ENCODE data around the gene ZNF836.
A peak's percentile ranks its signal among the peaks of the same experiment; 100 is the strongest.
"Not testable (repeated sequence)": the region's sequence is repeated elsewhere in the genome, so short reads cannot be mapped to it uniquely, and the experiment has no call there.

Gene ZNF836

GRCh38 chr19:52171321-52172169 is at the start of gene ZNF836:
Gene ZNF836 (minus strand): TSS chr19:52171621. CDS start chr19:52168072, 3,549 bp downstream.
- peak; percentile 82 for DNase-seq (ENCODE audit: low read depth)

- DNase-seq (ENCODE audit: low read depth) = no peak
Measured at GRCh38 chr19:52221031-52221430, 49.6 kb upstream of the ZNF836 start.

DNA sequence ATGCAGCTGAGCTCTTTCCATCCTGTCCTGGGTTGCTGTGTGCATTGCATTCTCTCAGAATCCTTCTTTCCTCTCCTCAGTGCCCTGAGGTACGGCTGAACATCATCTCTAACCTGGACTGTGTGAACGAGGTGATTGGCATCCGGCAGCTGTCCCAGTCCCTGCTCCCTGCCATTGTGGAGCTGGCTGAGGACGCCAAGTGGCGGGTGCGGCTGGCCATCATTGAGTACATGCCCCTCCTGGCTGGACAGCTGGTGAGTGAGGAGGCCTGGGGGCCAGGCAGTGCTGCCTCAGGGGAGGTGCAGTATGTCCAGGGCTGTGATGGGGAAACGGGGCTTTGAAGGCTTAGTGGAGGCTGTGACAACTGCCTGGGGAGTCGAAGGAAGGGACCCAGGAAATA is 48.2 kb upstream of the ZNF836 start:
- no peak for DNase-seq (ENCODE audit: low read depth)

DNA sequence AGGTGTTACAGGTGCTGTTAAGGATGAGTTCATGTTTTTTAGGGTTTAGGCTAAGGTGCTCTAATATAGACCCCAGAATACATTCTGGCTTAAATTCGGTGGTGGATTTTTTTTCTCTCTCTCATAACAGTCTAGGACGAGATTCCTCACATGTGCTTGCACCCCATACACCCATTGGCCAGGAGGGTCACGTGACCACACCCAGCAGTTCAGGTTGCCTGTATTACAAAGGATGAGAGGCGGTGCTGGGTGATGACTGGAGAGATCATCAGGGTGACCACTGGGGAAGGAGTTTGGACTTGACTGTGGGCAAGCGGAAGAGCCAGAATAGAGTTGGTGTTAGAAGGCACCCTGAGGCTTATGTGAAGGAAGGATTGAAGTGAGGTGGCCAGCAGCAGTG is 46.2 kb upstream of the ZNF836 start:
- no peak for DNase-seq (ENCODE audit: low read depth)

- DNase-seq (ENCODE audit: low read depth) = no peak
Measured at GRCh38 chr19:52216401-52216800, 45.0 kb upstream of the ZNF836 start.

DNA sequence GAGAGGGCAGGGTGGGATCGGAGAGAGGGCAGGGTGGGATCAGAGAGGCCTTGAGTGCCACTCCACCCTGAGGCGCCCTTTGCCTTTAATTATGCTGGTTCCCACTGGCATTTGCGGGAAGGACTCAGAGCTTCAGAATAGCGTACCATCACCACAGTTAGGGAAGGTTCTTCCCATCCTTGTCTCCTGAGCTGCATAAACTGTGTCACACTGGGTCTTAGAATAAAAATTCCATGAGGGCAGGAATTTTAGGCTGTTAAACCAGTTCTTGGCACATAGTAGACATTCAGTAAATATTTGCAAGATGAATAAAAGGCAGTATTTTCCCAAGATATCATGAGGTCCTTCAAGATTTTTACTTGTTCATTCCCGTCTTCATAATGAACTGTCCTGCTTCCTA is 42.8 kb upstream of the ZNF836 start:
- no peak for DNase-seq (ENCODE audit: low read depth)

DNA sequence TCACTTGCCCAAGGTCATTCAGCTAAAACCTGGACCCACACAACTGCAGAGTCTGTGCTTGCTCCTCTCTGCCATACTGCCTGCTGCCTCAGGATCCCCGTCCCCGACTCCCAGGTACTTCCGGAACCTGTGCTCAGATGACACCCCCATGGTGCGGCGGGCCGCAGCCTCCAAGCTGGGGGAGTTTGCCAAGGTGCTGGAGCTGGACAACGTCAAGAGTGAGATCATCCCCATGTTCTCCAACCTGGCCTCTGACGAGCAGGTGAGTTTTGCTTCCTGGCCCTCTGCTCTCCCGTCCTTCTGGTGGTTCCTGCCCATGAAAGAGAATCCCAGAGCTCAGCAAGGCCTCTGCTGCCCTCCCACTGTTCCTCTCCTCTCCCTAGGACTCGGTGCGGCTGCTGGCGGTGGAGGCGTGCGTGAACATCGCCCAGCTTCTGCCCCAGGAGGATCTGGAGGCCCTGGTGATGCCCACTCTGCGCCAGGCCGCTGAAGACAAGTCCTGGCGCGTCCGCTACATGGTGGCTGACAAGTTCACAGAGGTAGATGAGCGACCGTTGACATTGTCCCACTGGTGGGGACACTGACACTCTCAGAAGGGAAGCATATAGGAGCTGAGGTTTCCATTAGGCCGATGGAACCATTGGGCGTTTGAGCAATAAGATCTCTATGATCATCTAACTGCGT is 41.3 kb upstream of the ZNF836 start:
- DNase-seq (ENCODE audit: low read depth) = no peak

GRCh38 chr19:52211926-52212571 is 40.6 kb upstream of the ZNF836 start:
- no peak for DNase-seq (ENCODE audit: low read depth)

GRCh38 chr19:52211203-52211602 is 39.8 kb upstream of the ZNF836 start:
- no peak for DNase-seq (ENCODE audit: low read depth)

DNA sequence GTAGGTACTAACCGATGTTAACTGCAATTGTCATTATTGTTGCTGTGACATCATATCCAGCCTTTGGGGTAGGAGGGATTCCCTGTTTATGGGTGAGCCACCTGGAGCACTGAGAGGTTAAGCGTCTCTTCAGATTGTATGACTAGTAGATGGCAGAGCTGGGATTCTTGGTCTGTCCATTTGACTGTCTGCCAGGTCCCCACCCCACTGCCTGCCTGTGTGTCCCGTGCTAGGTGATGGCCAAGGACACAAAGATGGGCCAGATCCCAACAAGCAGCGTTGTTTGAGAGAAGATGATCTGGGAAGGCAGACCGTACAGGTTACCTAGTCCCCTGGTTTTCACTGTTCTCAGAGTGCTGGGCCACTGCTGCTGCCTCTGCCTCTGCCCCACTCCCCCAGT is 35.1 kb upstream of the ZNF836 start:
- no peak for DNase-seq (ENCODE audit: low read depth)

GRCh38 chr19:52200755-52201391 is 29.5 kb upstream of the ZNF836 start:
- not testable (repeated sequence) for DNase-seq (ENCODE audit: low read depth)

DNA sequence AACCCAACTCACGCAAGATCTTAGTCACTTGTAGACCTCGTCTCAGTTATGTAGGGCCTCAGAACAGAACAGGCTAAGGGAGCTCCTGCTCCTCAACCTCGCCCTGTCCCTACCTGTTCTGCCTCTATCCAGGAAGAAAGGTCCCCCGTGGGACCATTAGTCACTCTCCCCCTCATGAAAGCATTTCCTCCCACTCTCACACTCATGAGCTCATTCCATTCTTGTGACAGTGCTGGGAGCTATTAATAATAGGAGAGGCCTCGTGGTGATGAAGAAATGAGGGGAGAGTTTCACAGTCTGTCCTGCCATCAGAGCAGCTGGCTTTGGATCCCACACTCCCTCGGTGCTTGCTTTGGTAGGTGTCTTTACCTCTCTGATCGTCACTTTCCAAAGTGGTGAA is 28.6 kb upstream of the ZNF836 start:
- no peak for DNase-seq (ENCODE audit: low read depth)

DNA sequence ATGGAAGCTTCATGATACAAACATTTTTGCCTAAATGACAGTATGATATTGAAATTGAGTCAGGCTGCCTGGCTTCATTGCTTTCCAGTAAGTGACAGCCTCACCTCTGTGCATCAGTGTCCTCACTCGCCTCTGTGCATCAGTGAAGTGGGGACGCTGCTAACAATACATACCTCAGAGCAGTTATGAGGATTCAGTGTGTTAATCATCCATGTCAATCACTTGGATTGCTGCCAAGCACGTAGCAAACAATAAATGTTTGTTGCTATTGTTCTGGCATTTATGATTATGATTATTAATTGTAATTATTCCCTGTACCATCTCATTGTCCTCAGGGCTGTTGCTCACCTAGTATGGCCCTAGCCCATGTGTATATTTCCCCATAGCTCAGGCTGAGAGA is 27.3 kb upstream of the ZNF836 start:
- no peak for DNase-seq (ENCODE audit: low read depth)

DNA sequence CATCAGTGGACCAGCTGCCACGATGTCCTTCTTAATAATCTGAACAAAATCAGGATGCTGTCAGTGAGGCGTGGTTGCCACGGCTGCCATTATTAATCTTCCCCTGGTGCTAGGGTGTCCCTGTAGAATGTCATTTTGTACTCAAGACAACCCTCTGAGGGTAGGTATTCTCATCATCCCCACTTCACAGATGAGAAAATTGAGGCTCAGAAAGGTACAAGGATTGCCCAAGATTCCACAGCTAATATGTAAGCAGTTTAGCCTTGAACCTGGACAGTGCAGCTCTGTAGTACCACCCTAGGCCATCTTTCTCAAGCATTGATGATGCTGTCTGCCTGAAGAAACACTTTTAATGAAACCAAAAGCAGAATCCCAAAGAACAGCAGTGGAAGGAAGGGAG is 26.5 kb upstream of the ZNF836 start:
- DNase-seq (ENCODE audit: low read depth) = no peak

DNA sequence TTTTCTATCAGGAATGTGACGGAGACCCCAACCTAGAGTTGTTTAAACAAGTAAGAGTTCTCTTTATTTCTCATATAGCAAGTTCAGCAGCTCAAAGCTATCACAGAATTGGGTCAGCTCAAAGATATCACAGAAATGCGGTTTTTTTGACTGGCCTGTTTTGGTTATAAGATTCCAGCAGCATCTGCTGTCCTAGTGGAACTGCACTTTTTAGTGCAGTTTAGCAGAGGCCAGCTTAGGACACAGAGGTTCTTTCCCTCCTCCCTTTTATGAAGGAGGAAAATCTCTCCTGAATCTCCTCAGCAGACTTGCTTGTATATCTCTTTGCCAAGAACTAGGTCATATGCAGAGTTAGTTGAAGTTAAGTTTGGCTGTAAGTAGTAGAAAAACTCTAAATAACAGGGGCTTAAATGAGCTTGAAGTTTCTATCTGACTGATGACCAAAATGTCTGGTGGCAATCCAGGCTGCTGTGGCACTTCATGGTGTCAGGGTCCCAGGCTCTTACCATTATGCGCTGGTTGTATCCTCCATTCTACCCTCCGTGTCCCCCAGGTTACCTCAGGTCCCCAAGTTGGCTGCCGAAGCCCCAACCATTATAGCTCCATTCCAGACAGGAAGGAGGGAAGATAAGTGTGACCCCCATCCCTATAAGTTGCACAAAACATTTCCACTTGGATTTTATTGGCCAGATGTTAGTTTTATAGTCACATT is 25.0 kb upstream of the ZNF836 start:
- DNase-seq (ENCODE audit: low read depth) = no peak

DNA sequence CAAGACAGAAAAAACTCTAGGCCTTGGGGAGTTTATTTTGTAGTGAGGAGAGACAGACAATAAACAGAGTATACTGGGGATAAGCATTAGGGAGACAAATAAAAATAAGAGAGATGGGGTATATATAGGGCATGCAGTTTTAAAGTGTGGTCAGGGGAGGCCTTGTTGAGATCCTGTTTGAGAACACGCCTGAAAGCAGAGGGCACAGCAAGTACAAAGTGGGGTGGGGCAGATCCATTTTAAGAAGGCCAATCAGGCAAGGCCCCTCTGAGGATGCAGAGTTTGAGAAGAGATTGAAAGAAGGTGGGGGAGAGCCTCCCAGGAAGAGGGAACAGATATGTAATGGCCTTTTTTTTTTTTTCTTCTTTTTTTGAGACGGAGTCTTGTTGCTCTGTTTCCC is 20.5 kb upstream of the ZNF836 start:
- no peak for DNase-seq (ENCODE audit: low read depth)

- no peak for DNase-seq (ENCODE audit: low read depth)
Measured at GRCh38 chr19:52191389-52191788, 20.0 kb upstream of the ZNF836 start.

GRCh38 chr19:52190487-52191293 is 19.3 kb upstream of the ZNF836 start:
- DNase-seq (ENCODE audit: low read depth) = no peak

GRCh38 chr19:52189735-52190486 is 18.5 kb upstream of the ZNF836 start, which contains the start of gene PPP2R1A:
Gene PPP2R1A (plus strand): TSS chr19:52190052. CDS start chr19:52190097, 45 bp downstream.
- DNase-seq (ENCODE audit: low read depth) = peak; percentile 97
